ENCODE data around the gene SNAPC4.

Gene SNAPC4

DNA sequence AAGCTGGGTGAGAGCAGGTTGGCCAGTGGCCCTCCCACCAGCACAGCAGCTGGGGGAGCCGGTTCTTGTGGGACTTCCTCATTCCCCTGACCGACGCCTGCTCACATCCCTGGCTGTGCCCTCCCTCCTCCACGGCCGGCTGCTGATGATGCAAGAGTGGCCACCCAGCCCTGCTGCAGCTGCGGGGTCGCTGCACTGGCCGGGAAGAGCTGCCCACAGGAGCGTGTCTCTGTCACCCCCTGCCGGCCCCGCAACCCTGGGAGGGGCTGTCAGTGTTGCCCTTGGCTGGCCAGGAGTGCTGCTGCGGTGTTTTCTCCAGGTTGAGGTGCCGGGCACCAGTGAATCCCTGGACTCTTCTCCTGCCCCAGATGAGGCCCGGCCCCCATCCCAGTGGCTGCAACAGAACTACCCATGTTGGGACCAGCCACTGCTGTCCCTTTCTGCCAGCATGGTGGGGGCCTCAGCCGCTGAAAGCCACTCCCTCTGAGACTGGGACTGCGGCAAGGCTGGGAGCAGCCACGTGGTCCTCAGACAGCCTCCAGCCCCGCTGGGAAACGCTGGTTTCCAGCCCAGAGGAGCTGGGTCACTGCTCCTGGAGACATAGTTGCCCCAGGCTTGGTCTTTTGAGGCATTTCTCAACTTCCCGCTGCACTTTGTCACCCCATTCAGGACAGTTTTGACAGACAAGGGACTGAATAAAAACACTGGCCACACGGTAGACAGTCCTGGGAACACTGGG lies 27.2 kb downstream of the SNAPC4 start:
- no peak overlapping the region for H3K9ac ChIP-seq (ENCODE audit: low read depth in 1 of 2, low read length in 2 of 2)
- H3K27ac ChIP-seq (ENCODE audit: low read depth, low read length), result no peak overlapping the region
- peaks cover 7 to 9% of the 10 kb centered on the region in 2 donors for H3K4me1 ChIP-seq (ENCODE audit: control insufficient read depth in 1 of 2, insufficient read depth in 2 of 2, low read length in 2 of 2)
- peak overlapping the region; percentile 50 to 53 for H3K4me3 ChIP-seq (ENCODE audit: low read depth in 1 of 2, low read length in 2 of 2)
- no peaks in the 10 kb centered on the region for H3K36me3 ChIP-seq (ENCODE audit: control insufficient read depth in 1 of 2, insufficient read depth in 2 of 2, low read length in 2 of 2)
- no peaks in the 10 kb centered on the region for H3K9me3 ChIP-seq (ENCODE audit: control insufficient read depth in 1 of 2, low read length in 2 of 2)
- H3K27me3 ChIP-seq (ENCODE audit: control insufficient read depth in 1 of 2, insufficient read depth in 2 of 2, low read length in 2 of 2), result no peaks in the 10 kb centered on the region

DNA sequence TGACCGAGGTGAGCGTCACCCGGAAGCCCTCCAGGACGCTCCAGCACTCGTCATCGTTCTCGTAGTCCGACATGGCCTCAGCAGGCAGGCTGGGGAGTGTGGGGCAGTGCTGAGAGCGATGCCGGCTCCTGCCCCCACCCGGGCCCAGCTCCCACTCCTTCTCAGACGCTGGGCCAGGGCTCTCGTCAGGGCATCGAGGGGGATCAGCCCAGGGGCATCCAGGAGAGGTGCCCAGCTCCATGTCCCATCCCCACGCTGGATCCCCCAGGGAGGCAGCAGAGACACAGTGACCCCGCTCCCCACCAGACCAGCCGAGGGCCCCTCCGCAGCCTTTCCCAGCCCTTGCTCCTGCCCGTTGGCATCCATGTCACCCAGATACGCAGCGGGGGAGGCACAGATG lies 28.0 kb downstream of the SNAPC4 start:
- H3K27ac ChIP-seq (ENCODE audit: low read depth, low read length), result no peak overlapping the region
- H3K36me3 ChIP-seq (ENCODE audit: control insufficient read depth in 1 of 2, insufficient read depth in 2 of 2, low read length in 2 of 2), result no peaks in the 10 kb centered on the region
- no peak overlapping the region for H3K4me3 ChIP-seq (ENCODE audit: low read depth in 1 of 2, low read length in 2 of 2)
- H3K9me3 ChIP-seq (ENCODE audit: control insufficient read depth in 1 of 2, low read length in 2 of 2), result no peaks in the 10 kb centered on the region
- H3K27me3 ChIP-seq (ENCODE audit: control insufficient read depth in 1 of 2, insufficient read depth in 2 of 2, low read length in 2 of 2), result no peaks in the 10 kb centered on the region
- no peak overlapping the region for H3K9ac ChIP-seq (ENCODE audit: low read depth in 1 of 2, low read length in 2 of 2)
- H3K4me1 ChIP-seq (ENCODE audit: control insufficient read depth in 1 of 2, insufficient read depth in 2 of 2, low read length in 2 of 2), result peaks cover 7 to 9% of the 10 kb centered on the region in 2 donors

DNA sequence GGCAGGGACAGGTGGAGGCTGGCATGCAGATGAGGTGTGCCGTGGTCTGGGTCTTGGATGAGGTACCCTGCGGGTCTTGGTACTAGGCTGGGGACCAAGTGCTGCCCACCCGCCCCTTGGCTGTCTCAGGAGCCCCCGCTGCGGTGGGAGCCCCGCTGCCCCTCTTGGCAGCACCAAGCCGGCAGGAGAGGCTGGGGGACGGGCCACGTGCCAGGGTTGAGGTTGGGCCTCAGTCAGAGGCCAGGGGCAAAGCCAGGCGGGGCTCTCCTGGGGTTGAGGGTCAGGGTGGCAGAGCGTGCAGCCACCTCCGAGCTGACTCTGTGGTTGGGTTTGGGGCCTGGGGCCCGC lies 28.5 kb downstream of the SNAPC4 start:
- Histone ChIP-seq H3K4me3 (ENCODE audit: low read depth in 1 of 2, low read length in 2 of 2) (no peak overlapping the region), H3K27ac (ENCODE audit: low read depth, low read length) (no peak overlapping the region), H3K27me3 (ENCODE audit: control insufficient read depth in 1 of 2, insufficient read depth in 2 of 2, low read length in 2 of 2) (no peaks in the 10 kb centered on the region), H3K4me1 (ENCODE audit: control insufficient read depth in 1 of 2, insufficient read depth in 2 of 2, low read length in 2 of 2) (peaks cover 7 to 9% of the 10 kb centered on the region in 2 donors), H3K36me3 (ENCODE audit: control insufficient read depth in 1 of 2, insufficient read depth in 2 of 2, low read length in 2 of 2) (no peaks in the 10 kb centered on the region), H3K9me3 (ENCODE audit: control insufficient read depth in 1 of 2, low read length in 2 of 2) (no peaks in the 10 kb centered on the region), H3K9ac (ENCODE audit: low read depth in 1 of 2, low read length in 2 of 2) (no peak overlapping the region)

DNA sequence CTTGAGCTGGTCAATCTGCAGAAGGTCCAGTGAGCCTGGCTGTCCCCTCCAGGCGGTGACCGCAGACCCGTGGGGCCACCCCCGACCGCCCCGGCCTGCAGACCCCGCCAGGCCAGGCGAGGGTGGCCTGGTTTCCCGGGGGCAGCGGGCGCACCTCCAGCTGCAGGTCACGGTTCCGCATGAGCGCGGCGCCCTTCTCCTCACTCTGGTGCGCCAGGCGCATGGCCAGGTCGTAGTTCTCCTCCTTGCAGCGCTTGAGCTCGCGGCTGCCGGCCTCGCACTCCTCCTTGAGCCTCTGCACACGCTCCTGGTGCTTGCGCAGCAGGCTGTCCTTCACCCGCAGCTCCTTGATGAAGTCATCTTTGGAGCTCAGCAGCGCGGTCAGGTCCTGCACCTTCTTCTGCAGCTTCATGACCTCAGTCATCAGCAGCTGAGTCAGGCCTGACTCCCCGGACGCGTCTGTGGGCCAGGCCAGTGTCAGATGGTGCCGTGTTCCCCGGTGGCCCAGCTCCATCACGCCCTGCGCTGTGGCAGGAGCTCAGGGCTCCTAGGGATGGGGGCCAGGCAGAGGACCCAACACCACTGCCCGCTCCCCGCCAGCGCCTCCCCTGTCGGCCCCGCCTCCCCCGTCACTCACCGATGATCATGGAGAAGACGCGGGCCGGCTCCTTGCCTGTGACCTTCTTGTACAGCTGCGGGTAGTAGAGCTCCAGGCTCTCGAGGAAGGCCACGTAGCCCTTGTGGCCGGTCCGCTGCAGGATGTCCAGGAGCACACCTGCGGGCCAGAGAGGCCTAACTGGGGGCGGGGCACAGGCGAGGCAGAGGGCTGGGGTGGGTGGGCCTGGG lies 29.1 kb downstream of the SNAPC4 start:
- Histone ChIP-seq H3K4me3 (ENCODE audit: low read depth in 1 of 2, low read length in 2 of 2) (no peak overlapping the region), H3K9me3 (ENCODE audit: control insufficient read depth in 1 of 2, low read length in 2 of 2) (no peaks in the 10 kb centered on the region), H3K27ac (ENCODE audit: low read depth, low read length) (no peak overlapping the region), H3K36me3 (ENCODE audit: control insufficient read depth in 1 of 2, insufficient read depth in 2 of 2, low read length in 2 of 2) (no peaks in the 10 kb centered on the region), H3K4me1 (ENCODE audit: control insufficient read depth in 1 of 2, insufficient read depth in 2 of 2, low read length in 2 of 2) (peaks cover 7 to 9% of the 10 kb centered on the region in 2 donors), H3K9ac (ENCODE audit: low read depth in 1 of 2, low read length in 2 of 2) (no peak overlapping the region), H3K27me3 (ENCODE audit: control insufficient read depth in 1 of 2, insufficient read depth in 2 of 2, low read length in 2 of 2) (no peaks in the 10 kb centered on the region)

DNA sequence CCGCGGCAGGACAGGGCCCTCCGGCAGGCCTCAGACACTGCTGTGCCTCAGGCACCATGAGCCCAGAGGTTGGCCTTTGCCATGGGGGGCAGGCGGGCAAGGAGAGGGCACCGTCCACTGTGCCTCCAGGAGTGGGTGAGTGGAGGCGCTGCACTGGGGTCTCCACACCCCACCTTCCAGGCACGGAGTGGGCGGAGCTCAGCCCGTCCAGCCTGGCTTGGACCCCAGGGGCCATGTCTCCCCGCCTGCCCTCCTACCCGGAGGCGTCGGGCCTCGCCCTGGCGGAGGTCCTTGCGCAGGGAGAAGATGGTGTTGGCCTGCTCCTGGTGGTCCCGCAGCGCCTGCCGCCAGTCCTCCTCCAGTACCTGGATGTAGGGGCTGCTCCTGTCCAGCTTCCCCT lies 29.9 kb downstream of the SNAPC4 start:
- H3K27ac ChIP-seq (ENCODE audit: low read depth, low read length), result no peak overlapping the region
- H3K9me3 ChIP-seq (ENCODE audit: control insufficient read depth in 1 of 2, low read length in 2 of 2), result no peaks in the 10 kb centered on the region
- no peak overlapping the region for H3K9ac ChIP-seq (ENCODE audit: low read depth in 1 of 2, low read length in 2 of 2)
- peaks cover 7 to 9% of the 10 kb centered on the region in 2 donors for H3K4me1 ChIP-seq (ENCODE audit: control insufficient read depth in 1 of 2, insufficient read depth in 2 of 2, low read length in 2 of 2)
- H3K4me3 ChIP-seq (ENCODE audit: low read depth in 1 of 2, low read length in 2 of 2), result no peak overlapping the region
- H3K36me3 ChIP-seq (ENCODE audit: control insufficient read depth in 1 of 2, insufficient read depth in 2 of 2, low read length in 2 of 2), result no peaks in the 10 kb centered on the region
- H3K27me3 ChIP-seq (ENCODE audit: control insufficient read depth in 1 of 2, insufficient read depth in 2 of 2, low read length in 2 of 2), result no peaks in the 10 kb centered on the region

DNA sequence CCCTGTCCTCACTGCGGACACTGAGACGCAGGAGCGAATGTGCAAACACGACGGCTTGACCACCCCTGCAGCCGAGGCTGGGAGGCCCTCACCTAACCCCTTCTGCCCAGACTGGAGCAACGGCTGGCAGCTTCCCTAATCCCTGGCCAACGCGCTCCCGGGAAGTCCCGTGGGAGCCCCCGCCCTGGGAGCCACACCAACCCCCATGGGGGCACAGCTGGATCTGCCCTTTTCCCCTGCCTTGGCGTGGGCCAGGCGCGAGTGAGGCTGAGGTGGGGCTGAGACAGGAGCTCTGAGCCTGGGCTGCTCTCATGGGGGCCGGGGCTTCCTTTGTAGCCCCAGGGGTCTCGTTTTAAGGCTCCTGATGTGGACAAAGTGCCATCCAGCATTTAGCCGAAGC lies 31.8 kb downstream of the SNAPC4 start:
- Histone ChIP-seq H3K9ac (ENCODE audit: low read depth in 1 of 2, low read length in 2 of 2) (no peak overlapping the region), H3K27me3 (ENCODE audit: control insufficient read depth in 1 of 2, insufficient read depth in 2 of 2, low read length in 2 of 2) (no peaks in the 10 kb centered on the region)

DNA sequence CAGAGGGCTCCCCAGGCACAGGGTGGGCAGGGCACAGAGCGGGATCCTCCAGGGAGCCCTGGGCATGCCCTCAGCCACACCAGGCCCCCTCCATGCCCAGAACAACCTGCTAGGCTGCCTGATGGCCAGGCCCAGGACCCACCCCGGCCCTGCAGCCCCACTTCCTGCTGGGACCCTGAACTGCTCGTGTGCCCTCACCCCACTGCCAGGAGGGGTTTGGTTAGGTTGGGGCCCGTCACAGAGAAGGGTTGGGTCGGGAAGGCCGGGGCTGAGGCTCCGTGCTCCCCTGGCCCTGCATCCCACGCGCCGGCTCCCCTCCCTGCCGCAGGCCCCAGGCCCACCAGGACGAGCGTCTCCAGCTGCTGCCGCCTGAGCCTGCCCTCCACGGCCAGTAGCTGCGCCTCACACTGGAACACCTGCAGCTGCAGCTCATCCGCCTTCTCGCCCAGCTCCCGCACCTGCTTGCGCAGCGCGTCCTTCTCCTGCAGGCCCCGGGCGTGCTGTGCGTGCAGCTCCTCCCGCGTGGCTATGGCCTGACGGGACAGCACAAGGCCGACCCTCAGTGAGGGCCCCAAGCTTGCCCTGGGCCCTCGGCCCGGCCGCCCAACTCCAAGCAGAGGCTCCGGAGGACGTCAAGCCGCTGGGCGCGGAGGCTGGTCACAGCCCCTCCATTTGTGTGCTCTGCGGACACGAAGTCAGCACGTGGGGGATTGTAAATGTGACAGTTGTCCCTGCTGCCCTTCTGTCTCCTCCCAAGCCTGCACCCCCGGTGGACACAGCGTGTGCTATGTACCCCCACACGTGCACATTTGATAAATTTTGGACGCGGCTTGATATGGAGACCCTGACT lies 32.4 kb downstream of the SNAPC4 start:
- H3K4me3 ChIP-seq (ENCODE audit: low read depth in 1 of 2, low read length in 2 of 2), result no peak overlapping the region
- H3K27me3 ChIP-seq (ENCODE audit: control insufficient read depth in 1 of 2, insufficient read depth in 2 of 2, low read length in 2 of 2), result no peaks in the 10 kb centered on the region
- peaks cover 7 to 18% of the 10 kb centered on the region in 2 donors for H3K4me1 ChIP-seq (ENCODE audit: control insufficient read depth in 1 of 2, insufficient read depth in 2 of 2, low read length in 2 of 2)
- H3K9ac ChIP-seq (ENCODE audit: low read depth in 1 of 2, low read length in 2 of 2), result no peak overlapping the region
- no peaks in the 10 kb centered on the region for H3K9me3 ChIP-seq (ENCODE audit: control insufficient read depth in 1 of 2, low read length in 2 of 2)
- no peaks in the 10 kb centered on the region for H3K36me3 ChIP-seq (ENCODE audit: control insufficient read depth in 1 of 2, insufficient read depth in 2 of 2, low read length in 2 of 2)
- no peak overlapping the region for H3K27ac ChIP-seq (ENCODE audit: low read depth, low read length)

More for the DNA sequence above, 31.8 kb downstream of the SNAPC4 start:
- Histone ChIP-seq H3K4me1 (ENCODE audit: control insufficient read depth in 1 of 2, insufficient read depth in 2 of 2, low read length in 2 of 2) (peaks cover 9 to 13% of the 10 kb centered on the region in 2 donors), H3K9me3 (ENCODE audit: control insufficient read depth in 1 of 2, low read length in 2 of 2) (no peaks in the 10 kb centered on the region), H3K36me3 (ENCODE audit: control insufficient read depth in 1 of 2, insufficient read depth in 2 of 2, low read length in 2 of 2) (no peaks in the 10 kb centered on the region), H3K4me3 (ENCODE audit: low read depth in 1 of 2, low read length in 2 of 2) (no peak overlapping the region), H3K27ac (ENCODE audit: low read depth, low read length) (no peak overlapping the region)

DNA sequence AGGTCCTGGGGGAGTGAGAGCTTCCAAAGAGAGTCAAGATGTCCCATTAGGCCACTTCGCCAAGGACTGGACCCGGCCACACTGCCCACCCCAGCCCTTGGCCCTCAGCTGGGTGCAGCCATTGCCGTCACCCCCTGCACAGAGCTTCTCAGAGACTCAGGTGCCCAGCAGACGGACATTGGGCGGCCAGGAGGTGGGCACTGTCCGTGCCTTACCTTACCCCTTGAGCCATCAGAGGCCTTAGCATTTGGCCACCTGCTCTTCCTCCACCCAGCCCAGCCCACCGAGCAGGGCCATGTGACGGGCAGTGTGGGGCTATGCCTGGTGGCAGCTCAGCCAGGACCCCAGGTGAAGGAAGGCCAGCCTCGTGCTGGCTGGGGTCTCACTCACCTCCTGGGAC lies 33.1 kb downstream of the SNAPC4 start:
- Histone ChIP-seq H3K27me3 (ENCODE audit: control insufficient read depth in 1 of 2, insufficient read depth in 2 of 2, low read length in 2 of 2) (no peaks in the 10 kb centered on the region), H3K9ac (ENCODE audit: low read depth in 1 of 2, low read length in 2 of 2) (no peak overlapping the region), H3K4me1 (ENCODE audit: control insufficient read depth in 1 of 2, insufficient read depth in 2 of 2, low read length in 2 of 2) (peaks cover 8 to 16% of the 10 kb centered on the region in 2 donors), H3K9me3 (ENCODE audit: control insufficient read depth in 1 of 2, low read length in 2 of 2) (no peaks in the 10 kb centered on the region), H3K36me3 (ENCODE audit: control insufficient read depth in 1 of 2, insufficient read depth in 2 of 2, low read length in 2 of 2) (no peaks in the 10 kb centered on the region), H3K27ac (ENCODE audit: low read depth, low read length) (no peak overlapping the region), H3K4me3 (ENCODE audit: low read depth in 1 of 2, low read length in 2 of 2) (no peak overlapping the region)

DNA sequence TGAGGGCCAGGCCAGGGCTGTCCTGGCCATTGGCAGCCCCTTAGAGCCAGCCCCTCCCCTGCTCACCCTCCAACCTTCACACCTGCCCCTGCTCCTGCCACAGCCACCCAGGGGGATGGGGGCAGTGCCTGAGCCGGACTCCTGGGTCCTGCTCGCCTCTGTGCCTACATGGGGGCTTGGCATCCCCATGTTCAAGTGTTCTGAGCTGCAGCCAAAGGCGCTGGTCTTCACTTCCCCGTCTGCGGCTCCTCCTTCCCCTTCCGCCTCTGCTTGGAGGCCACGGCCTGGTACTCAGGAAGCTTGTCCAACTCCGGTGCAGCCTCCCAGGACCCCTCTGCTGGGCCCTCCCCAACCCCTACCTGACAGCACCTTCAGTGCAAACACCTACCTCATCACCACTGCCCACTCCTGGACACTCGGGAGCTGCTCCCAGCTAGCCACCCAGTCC lies 34.2 kb downstream of the SNAPC4 start:
- Histone ChIP-seq H3K27ac (ENCODE audit: low read depth, low read length) (no peak overlapping the region), H3K36me3 (ENCODE audit: control insufficient read depth in 1 of 2, insufficient read depth in 2 of 2, low read length in 2 of 2) (peaks cover 0 to 5% of the 10 kb centered on the region in 2 donors), H3K4me3 (ENCODE audit: low read depth in 1 of 2, low read length in 2 of 2) (no peak overlapping the region), H3K9ac (ENCODE audit: low read depth in 1 of 2, low read length in 2 of 2) (no peak overlapping the region), H3K4me1 (ENCODE audit: control insufficient read depth in 1 of 2, insufficient read depth in 2 of 2, low read length in 2 of 2) (peaks cover 8 to 15% of the 10 kb centered on the region in 2 donors), H3K9me3 (ENCODE audit: control insufficient read depth in 1 of 2, low read length in 2 of 2) (no peaks in the 10 kb centered on the region), H3K27me3 (ENCODE audit: control insufficient read depth in 1 of 2, insufficient read depth in 2 of 2, low read length in 2 of 2) (no peaks in the 10 kb centered on the region)
